Stomach smooth muscle (tissue), 2 donors: Measurements from ENCODE around the gene SLC2A4.

Experiments used
- H3K27ac ChIP-seq: one replicate; pipeline ENCODE4 v1.7.0; 2013; ENCODE audit warnings: mild to moderate bottlenecking, low read length, inconsistent platforms
- H3K27me3 ChIP-seq, 2 donors: one replicate each; pipeline ENCODE4 v1.7.0; 2013; ENCODE audit warnings: low read length in 2 of 2; ENCODE audit not compliant: insufficient read depth in 2 of 2, control insufficient read depth in 1 of 2
- H3K36me3 ChIP-seq, 2 donors: one replicate each; pipeline ENCODE4 v1.7.0; 2013; ENCODE audit warnings: low read length in 2 of 2; ENCODE audit not compliant: control insufficient read depth in 2 of 2, insufficient read depth in 2 of 2
- H3K4me1 ChIP-seq: one replicate; pipeline ENCODE4 v1.7.0; 2013; ENCODE audit warnings: low read length; ENCODE audit not compliant: control insufficient read depth, insufficient read depth
- H3K4me3 ChIP-seq, 2 donors: one replicate each; pipeline ENCODE4 v1.7.0; 2013; ENCODE audit warnings: low read length in 2 of 2
- H3K9ac ChIP-seq, 2 donors: one replicate each; pipeline ENCODE4 v1.7.0; 2013; ENCODE audit warnings: low read length in 2 of 2, mild to moderate bottlenecking in 1 of 2
- H3K9me3 ChIP-seq, 2 donors: one replicate each; pipeline ENCODE4 v1.7.0; 2013; ENCODE audit warnings: low read length in 2 of 2; ENCODE audit not compliant: control insufficient read depth in 2 of 2
- donor health status: healthy.
- donor health status: Pancreatic carcinoma.

The SLC2A4 gene

GRCh38 chr17:7259555-7259889 is 22.0 kb upstream of the SLC2A4 start:
- H3K27me3 ChIP-seq, result peaks cover 37% of the 10 kb centered on the region in 2 donors
- H3K36me3 ChIP-seq, result peaks cover 22 to 28% of the 10 kb centered on the region in 2 donors
- H3K4me1 ChIP-seq, result peaks cover 18% of the 10 kb centered on the region
- H3K4me3 ChIP-seq, result no peak overlapping the region
- no peak overlapping the region for H3K27ac ChIP-seq
- H3K9ac ChIP-seq, result no peak overlapping the region
- H3K9me3 ChIP-seq, result no peaks in the 10 kb centered on the region

GRCh38 chr17:7260151-7260550 is 21.4 kb upstream of the SLC2A4 start:
- H3K4me1 ChIP-seq, result peaks cover 18% of the 10 kb centered on the region
- no peak overlapping the region for H3K27ac ChIP-seq
- H3K4me3 ChIP-seq, result no peak overlapping the region
- H3K36me3 ChIP-seq, result peaks cover 19 to 23% of the 10 kb centered on the region in 2 donors
- H3K9me3 ChIP-seq, result no peaks in the 10 kb centered on the region
- H3K27me3 ChIP-seq, result peaks cover 37% of the 10 kb centered on the region in 2 donors
- no peak overlapping the region for H3K9ac ChIP-seq

GRCh38 chr17:7260651-7261378 is 20.7 kb upstream of the SLC2A4 start:
- no peak overlapping the region for H3K27ac ChIP-seq
- H3K4me3 ChIP-seq, result peak overlapping the region; percentile 31 to 62
- H3K27me3 ChIP-seq, result peaks cover 37% of the 10 kb centered on the region in 2 donors
- H3K36me3 ChIP-seq, result peaks cover 16 to 20% of the 10 kb centered on the region in 2 donors
- no peaks in the 10 kb centered on the region for H3K9me3 ChIP-seq
- peaks cover 18% of the 10 kb centered on the region for H3K4me1 ChIP-seq
- H3K9ac ChIP-seq, result peak overlapping the region in 1 of 2 donors; percentile 21

DNA sequence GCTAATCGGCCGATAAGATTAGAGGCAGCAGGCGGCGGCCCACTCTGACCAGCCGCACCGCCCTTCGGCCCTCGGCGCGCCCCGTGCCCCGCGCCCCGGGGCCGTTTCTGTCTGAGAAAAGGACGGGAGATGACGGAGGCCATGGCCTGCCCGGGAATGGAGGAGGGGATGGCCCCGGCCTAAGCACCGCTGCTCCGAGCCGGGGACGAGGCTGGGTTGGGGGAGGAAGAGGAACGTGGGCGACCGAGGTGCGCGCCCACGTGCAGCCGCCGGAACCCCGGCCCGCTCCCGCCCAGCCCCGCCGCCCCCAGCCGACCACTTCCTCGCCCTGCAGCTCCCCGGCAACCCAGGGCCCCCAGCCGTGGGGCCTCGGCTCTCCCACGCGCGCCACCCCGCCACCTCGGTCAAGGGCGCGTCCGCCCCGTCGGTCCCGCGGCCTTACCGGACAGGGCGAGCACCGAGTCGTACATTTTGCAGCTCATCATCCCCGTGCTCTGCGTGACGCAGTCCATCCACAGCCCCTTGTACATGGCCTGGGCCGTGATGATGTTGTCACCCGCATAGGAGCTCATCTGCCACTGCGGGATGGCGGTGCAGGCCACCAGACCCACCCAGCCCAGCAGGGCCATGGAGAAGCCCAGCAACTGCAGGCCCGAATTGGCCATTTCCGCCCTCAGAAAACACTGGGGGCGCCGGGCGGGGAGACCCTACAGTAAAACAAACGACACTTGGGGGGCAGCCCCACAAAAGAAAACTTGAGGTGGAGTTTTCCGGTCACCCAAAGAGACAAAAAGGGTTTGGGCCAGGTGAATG is 19.9 kb upstream of the SLC2A4 start:
- Histone ChIP-seq H3K27me3 (peaks cover 37% of the 10 kb centered on the region in 2 donors), H3K36me3 (peaks cover 14 to 16% of the 10 kb centered on the region in 2 donors), H3K27ac (no peak overlapping the region), H3K9me3 (no peaks in the 10 kb centered on the region), H3K4me3 (peak overlapping the region; percentile 31 to 62), H3K4me1 (peaks cover 18% of the 10 kb centered on the region), H3K9ac (no peak overlapping the region)

DNA sequence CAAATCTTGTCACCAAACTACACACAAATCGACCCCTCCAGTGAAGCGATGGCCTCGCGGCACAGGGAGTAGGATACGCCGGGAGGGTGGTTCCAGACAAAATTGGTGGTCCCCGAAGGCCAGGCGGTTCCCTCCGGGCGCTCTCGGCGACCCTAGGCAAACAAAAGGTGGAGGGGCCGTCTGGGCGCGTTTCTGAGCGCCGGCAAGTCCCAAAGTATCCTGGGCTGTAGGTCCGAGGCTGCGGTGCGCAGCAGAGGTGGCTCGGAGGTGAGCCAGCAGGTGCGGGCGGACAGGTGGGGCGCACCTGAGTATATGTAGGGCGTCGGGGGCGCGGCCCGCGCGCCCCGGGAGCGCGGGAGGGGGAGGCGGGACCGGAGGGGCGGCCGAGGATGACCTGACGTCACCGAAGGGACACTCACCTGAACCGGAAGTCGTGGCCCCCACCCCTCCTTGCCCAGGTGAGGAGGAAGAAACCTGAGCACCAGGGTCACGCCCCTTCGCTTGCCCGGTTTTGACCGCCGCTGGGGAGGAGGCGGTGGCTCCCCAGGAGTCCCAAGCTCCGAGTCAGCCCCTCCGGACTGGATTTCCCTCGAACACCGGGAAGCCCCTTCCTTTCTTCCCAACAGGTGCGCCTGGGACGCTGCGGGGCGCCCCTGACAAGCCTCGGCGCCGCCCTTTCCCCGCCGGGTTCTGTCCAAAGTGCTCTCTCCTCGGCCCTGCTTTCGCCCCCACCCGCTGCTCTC is 19.2 kb upstream of the SLC2A4 start, which contains the start of gene CLDN7:
TSS of gene CLDN7 (minus strand) at position 287 of the 743 bp plus-strand sequence. CDS start 435 bp downstream, outside the sequence.
- peak within 1 kb of the TSS in 1 of 2 donors; percentile 62 for H3K4me3 ChIP-seq
- peaks cover 37% of the 10 kb centered on the region in 2 donors for H3K27me3 ChIP-seq
- H3K36me3 ChIP-seq, result peaks cover 12 to 13% of the 10 kb centered on the region in 2 donors
- peaks cover 18% of the 10 kb centered on the region for H3K4me1 ChIP-seq
- H3K9ac ChIP-seq, result no peak within 1 kb of the TSS
- no peak within 1 kb of the TSS for H3K27ac ChIP-seq
- no peaks in the 10 kb centered on the region for H3K9me3 ChIP-seq

- Histone ChIP-seq H3K27me3 (peaks cover 37% of the 10 kb centered on the region in 2 donors), H3K9ac (no peak overlapping the region), H3K4me1 (peaks cover 18% of the 10 kb centered on the region), H3K27ac (no peak overlapping the region), H3K36me3 (peaks cover 12 to 13% of the 10 kb centered on the region in 2 donors), H3K9me3 (no peaks in the 10 kb centered on the region), H3K4me3 (peak overlapping the region in 1 of 2 donors; percentile 29)
Observed at GRCh38 chr17:7262935-7263800, 18.4 kb upstream of the SLC2A4 start.

- Histone ChIP-seq H3K9me3 (no peaks in the 10 kb centered on the region), H3K4me1 (peaks cover 18% of the 10 kb centered on the region), H3K27ac (no peak overlapping the region), H3K27me3 (peaks cover 37% of the 10 kb centered on the region in 2 donors), H3K36me3 (peaks cover 7 to 9% of the 10 kb centered on the region in 2 donors), H3K4me3 (no peak overlapping the region), H3K9ac (no peak overlapping the region)
Observed at GRCh38 chr17:7263801-7264078, 17.8 kb upstream of the SLC2A4 start.

DNA sequence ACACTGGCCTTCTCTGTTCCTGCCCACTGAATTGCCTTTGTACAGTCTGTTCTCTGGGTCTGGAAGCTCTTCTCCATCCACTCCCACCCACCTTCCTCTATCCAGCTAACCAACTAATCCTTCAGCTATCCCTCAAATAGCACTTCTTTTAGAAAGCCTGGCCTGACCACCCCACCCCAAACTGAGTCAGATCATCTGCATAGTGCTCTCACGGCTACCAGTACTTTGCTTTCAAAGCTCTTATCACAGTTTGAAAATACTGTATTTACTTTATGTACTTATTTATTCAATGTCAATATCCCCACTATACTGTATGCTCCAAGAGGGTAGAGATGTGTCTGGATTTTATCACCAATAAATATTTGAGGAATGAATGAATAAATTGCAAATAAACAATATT is 14.7 kb upstream of the SLC2A4 start:
- peaks cover 20 to 24% of the 10 kb centered on the region in 2 donors for H3K27me3 ChIP-seq

GRCh38 chr17:7279448-7279847 is 2.1 kb upstream of the SLC2A4 start:
- no peak overlapping the region for H3K9ac ChIP-seq
- no peak overlapping the region for H3K4me3 ChIP-seq
- H3K4me1 ChIP-seq, result peaks cover 38% of the 10 kb centered on the region
- H3K27me3 ChIP-seq, result no peaks in the 10 kb centered on the region
- peaks cover 5 to 8% of the 10 kb centered on the region in 2 donors for H3K36me3 ChIP-seq
- no peaks in the 10 kb centered on the region for H3K9me3 ChIP-seq
- H3K27ac ChIP-seq, result no peak overlapping the region

More for the DNA sequence above, 14.7 kb upstream of the SLC2A4 start:
- Histone ChIP-seq H3K4me1 (peaks cover 10% of the 10 kb centered on the region), H3K27ac (no peak overlapping the region), H3K9me3 (no peaks in the 10 kb centered on the region), H3K4me3 (no peak overlapping the region), H3K9ac (no peak overlapping the region), H3K36me3 (no peaks in the 10 kb centered on the region)
